ENCODE data around the gene SRR.

DNA sequence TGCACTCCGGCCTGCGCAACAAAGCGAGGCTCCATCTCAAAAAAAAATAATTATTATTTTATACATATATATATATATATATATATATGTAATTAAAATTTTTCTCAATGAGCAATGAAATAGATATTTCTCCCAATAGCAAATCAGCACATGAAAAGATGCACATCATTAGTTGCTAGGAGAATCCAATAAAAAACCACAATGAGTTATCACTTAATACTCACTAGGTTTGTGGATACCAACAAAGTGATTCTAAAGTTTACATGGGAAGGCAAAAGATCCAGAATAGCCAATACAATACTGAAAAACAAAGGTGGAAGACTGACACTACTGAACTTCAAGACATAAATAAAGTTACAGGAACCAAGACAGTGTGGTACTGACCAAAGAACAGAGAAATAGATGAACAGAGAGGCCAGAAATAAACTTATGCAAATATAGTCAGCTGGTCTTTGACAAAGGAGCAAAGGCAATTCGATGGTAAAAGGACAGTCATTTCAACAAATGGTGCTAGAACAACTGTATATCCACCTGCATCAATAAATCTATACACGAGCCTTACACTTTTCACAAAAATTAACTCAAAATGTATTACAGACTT, 13.8 kb upstream of the SRR start:
- TF ChIP-seq, protein P1, sequence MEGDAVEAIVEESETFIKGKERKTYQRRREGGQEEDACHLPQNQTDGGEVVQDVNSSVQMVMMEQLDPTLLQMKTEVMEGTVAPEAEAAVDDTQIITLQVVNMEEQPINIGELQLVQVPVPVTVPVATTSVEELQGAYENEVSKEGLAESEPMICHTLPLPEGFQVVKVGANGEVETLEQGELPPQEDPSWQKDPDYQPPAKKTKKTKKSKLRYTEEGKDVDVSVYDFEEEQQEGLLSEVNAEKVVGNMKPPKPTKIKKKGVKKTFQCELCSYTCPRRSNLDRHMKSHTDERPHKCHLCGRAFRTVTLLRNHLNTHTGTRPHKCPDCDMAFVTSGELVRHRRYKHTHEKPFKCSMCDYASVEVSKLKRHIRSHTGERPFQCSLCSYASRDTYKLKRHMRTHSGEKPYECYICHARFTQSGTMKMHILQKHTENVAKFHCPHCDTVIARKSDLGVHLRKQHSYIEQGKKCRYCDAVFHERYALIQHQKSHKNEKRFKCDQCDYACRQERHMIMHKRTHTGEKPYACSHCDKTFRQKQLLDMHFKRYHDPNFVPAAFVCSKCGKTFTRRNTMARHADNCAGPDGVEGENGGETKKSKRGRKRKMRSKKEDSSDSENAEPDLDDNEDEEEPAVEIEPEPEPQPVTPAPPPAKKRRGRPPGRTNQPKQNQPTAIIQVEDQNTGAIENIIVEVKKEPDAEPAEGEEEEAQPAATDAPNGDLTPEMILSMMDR (IDR thresholded peaks at IDR 0.05; ENCODE audit: low read depth, low read length), result no peak
- TF ChIP-seq, protein P2, sequence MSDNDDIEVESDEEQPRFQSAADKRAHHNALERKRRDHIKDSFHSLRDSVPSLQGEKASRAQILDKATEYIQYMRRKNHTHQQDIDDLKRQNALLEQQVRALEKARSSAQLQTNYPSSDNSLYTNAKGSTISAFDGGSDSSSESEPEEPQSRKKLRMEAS (IDR thresholded peaks at IDR 0.05; ENCODE audit: low read depth, low read length), result no peak
- no peak for TF ChIP-seq POLR2A (IDR thresholded peaks at IDR 0.05; ENCODE audit: extremely low read depth, insufficient read length)

Measured in NB4 (cell line).